Thoracic aorta (tissue), 2 donors: ENCODE measurements around the gene KRTAP6-1. TPM values are rescaled to one million over a fixed set of nuclear protein-coding genes. Genes with fewer than 3 reads are reported as not detected.

ENCODE experiments used
- ATAC-seq: fragments of 150-250 bp; one replicate; pipeline ENCODE4 v1.8.0; 2017; ENCODE audit warnings: low read depth; ENCODE audit not compliant: insufficient number of reproducible peaks, low FRiP score
- DNase-seq: peaks from one replicate; pipeline ENCODE4 v3.0.0-alpha.2; 2020; ENCODE audit warnings: low spot score
- H3K27ac ChIP-seq, 2 donors: fragments of 200-600 bp; sonication (generic); 1 replicate in 1 of 2; 2 replicates in 1 of 2; pipeline ENCODE4 v1.5.1; 2016; ENCODE audit warnings: mild to moderate bottlenecking in 2 of 2, moderate library complexity in 2 of 2
- H3K27me3 ChIP-seq: fragments of 200-600 bp; sonication (generic); replicated peaks from 2 replicates; pipeline ENCODE4 v1.6.0; 2016; ENCODE audit warnings: mild to moderate bottlenecking; ENCODE audit not compliant: insufficient read depth
- H3K36me3 ChIP-seq: fragments of 200-600 bp; sonication (generic); one replicate; pipeline ENCODE4 v1.5.1; 2016
- H3K4me1 ChIP-seq, 2 donors: fragments of 200-600 bp; sonication (generic); 1 replicate in 1 of 2; 2 replicates in 1 of 2; pipeline versions ENCODE4 v1.5.1 to v1.6.0; 2016; ENCODE audit warnings: low read depth in 2 of 2, mild to moderate bottlenecking in 1 of 2; ENCODE audit not compliant: control insufficient read depth in 1 of 2
- H3K4me3 ChIP-seq: fragments of 200-600 bp; sonication (generic); 2 replicates; pipeline ENCODE4 v1.5.1; 2016; ENCODE audit warnings: mild to moderate bottlenecking
- H3K9me3 ChIP-seq: fragments of 200-600 bp; sonication (generic); 2 replicates; pipeline ENCODE4 v1.5.1; 2016
- CTCF ChIP-seq: fragments of 200-600 bp; sonication (generic); IDR thresholded peaks from one replicate; pipeline ENCODE4 v1.5.1; 2019; ENCODE audit warnings: antibody characterized with exemption
- total RNA-seq, 2 donors: library from RNA; depleted of rRNA; stranded (reverse); fragments of >200 nt; gene quantifications; one replicate each; pipeline versions ENCODE4 v1.1.0 to v1.2.3, GENCODE V29; 2016

KRTAP6-1 gene
- total RNA-seq, 2 donors from 2014 or later: not detected

- H3K9me3 ChIP-seq: no peaks in the 10 kb centered on the region
- H3K27me3 ChIP-seq: no peaks in the 10 kb centered on the region
- DNase-seq (no peak), ATAC-seq (no peak)
- no peaks in the 10 kb centered on the region for H3K4me1 ChIP-seq
- no peak for TF ChIP-seq CTCF
- H3K36me3 ChIP-seq: no peaks in the 10 kb centered on the region
- H3K4me3 ChIP-seq: no peak overlapping the region
- no peak overlapping the region for H3K27ac ChIP-seq
These were observed 30.9 kb downstream of the KRTAP6-1 start for GRCh38 chr21:30582870-30583269.

GRCh38 chr21:30580132-30580531 lies 33.6 kb downstream of the KRTAP6-1 start:
- Histone ChIP-seq H3K27ac (no peak overlapping the region), H3K27me3 (no peaks in the 10 kb centered on the region), H3K36me3 (no peaks in the 10 kb centered on the region), H3K4me1 (no peaks in the 10 kb centered on the region), H3K9me3 (no peaks in the 10 kb centered on the region), H3K4me3 (no peak overlapping the region)
- no peak for TF ChIP-seq CTCF
- no peak for DNase-seq
- ATAC-seq: no peak

GRCh38 chr21:30579346-30579745 lies 34.4 kb downstream of the KRTAP6-1 start:
- DNase-seq (no peak), ATAC-seq (no peak)
- Histone ChIP-seq H3K36me3 (no peaks in the 10 kb centered on the region), H3K27ac (no peak overlapping the region), H3K9me3 (no peaks in the 10 kb centered on the region), H3K4me1 (no peaks in the 10 kb centered on the region), H3K27me3 (no peaks in the 10 kb centered on the region), H3K4me3 (no peak overlapping the region)
- no peak for TF ChIP-seq CTCF

GRCh38 chr21:30577766-30578165 lies 36.0 kb downstream of the KRTAP6-1 start:
- Histone ChIP-seq H3K27ac (no peak overlapping the region), H3K9me3 (no peaks in the 10 kb centered on the region), H3K4me3 (no peak overlapping the region), H3K36me3 (no peaks in the 10 kb centered on the region), H3K27me3 (no peaks in the 10 kb centered on the region), H3K4me1 (no peaks in the 10 kb centered on the region)
- no peak for TF ChIP-seq CTCF
- DNase-seq (no peak), ATAC-seq (no peak)

GRCh38 chr21:30567617-30568016 lies 46.1 kb downstream of the KRTAP6-1 start:
- H3K4me3 ChIP-seq: no peak overlapping the region
- no peaks in the 10 kb centered on the region for H3K27me3 ChIP-seq
- DNase-seq: no peak
- no peaks in the 10 kb centered on the region for H3K9me3 ChIP-seq
- H3K36me3 ChIP-seq: no peaks in the 10 kb centered on the region
- no peaks in the 10 kb centered on the region for H3K4me1 ChIP-seq
- TF ChIP-seq CTCF: no peak
- H3K27ac ChIP-seq: no peak overlapping the region
- no peak for ATAC-seq
